GM12878 (cell line): ENCODE measurements around the gene FAM114A1. TPM values are rescaled to one million over a fixed set of nuclear protein-coding genes. Genes with fewer than 3 reads are reported as not detected.
A peak's percentile ranks its signal among the peaks of the same experiment; 100 is the strongest.

Source experiments
- BACH1 ChIP-seq: fragments of 450-650 bp; IDR thresholded peaks from 2 replicates; pipeline ENCODE4 v1.6.1; 2017; ENCODE audit warnings: mild to moderate bottlenecking, borderline replicate concordance
- HDAC6 ChIP-seq: fragments of 200-600 bp; sonication (generic); IDR thresholded peaks from one replicate; pipeline ENCODE4 v1.8.0; 2017; ENCODE audit warnings: antibody characterized with exemption; ENCODE audit not compliant: unreplicated experiment
- IKZF2 ChIP-seq, 2 experiments: fragments of 450-650 bp; IDR thresholded peaks; 2 replicates each; pipeline ENCODE4 v1.6.1; 2017; ENCODE audit warnings: mild to moderate bottlenecking in 2 of 2, moderate library complexity in 2 of 2
- IRF3 ChIP-seq: fragments of 450-650 bp; IDR thresholded peaks from 2 replicates; pipeline ENCODE4 v1.6.1; 2014; ENCODE audit warnings: mild to moderate bottlenecking
- IRF4 ChIP-seq: IDR thresholded peaks from 2 replicates; pipeline ENCODE4 v1.6.1; 2011; ENCODE audit warnings: low read depth, low read length
- KAT2A ChIP-seq: conservative IDR thresholded peaks from 2 replicates; pipeline ENCODE4 v1.6.1; 2011; ENCODE audit warnings: low read depth, low read length; ENCODE audit not compliant: control insufficient read depth
- KDM1A ChIP-seq: fragments of 200-600 bp; sonication (generic); IDR thresholded peaks from 2 replicates; pipeline ENCODE4 v1.6.1; 2016; ENCODE audit warnings: borderline replicate concordance
- LARP7 ChIP-seq: fragments of 450-650 bp; IDR thresholded peaks from 2 replicates; pipeline ENCODE4 v1.6.1; 2017; ENCODE audit warnings: mild to moderate bottlenecking
- MEF2A ChIP-seq: IDR thresholded peaks from 2 replicates; pipeline ENCODE4 v1.6.1; 2011; ENCODE audit warnings: low read depth, mild to moderate bottlenecking, low read length, moderate library complexity; ENCODE audit not compliant: insufficient read depth
- MEF2B ChIP-seq: fragments of 450-650 bp; IDR thresholded peaks from 2 replicates; pipeline ENCODE4 v1.6.1; 2018; ENCODE audit warnings: mild to moderate bottlenecking, moderate library complexity; ENCODE audit not compliant: partially characterized antibody, poor library complexity, severe bottlenecking
- NKRF ChIP-seq: fragments of 450-650 bp; conservative IDR thresholded peaks from 2 replicates; pipeline ENCODE4 v1.6.1; 2017; ENCODE audit warnings: mild to moderate bottlenecking, moderate library complexity
- NR2C1 ChIP-seq: fragments of 450-650 bp; IDR thresholded peaks from 2 replicates; pipeline ENCODE4 v1.6.1; 2017; ENCODE audit warnings: antibody characterized with exemption, mild to moderate bottlenecking, moderate library complexity
- PAX8 ChIP-seq: fragments of 450-650 bp; IDR thresholded peaks from 2 replicates; pipeline ENCODE4 v1.6.1; 2017; ENCODE audit warnings: mild to moderate bottlenecking, moderate library complexity
- POU2F2 ChIP-seq: IDR thresholded peaks from 3 replicates; pipeline ENCODE4 v1.6.1; 2011; ENCODE audit warnings: low read depth, mild to moderate bottlenecking, low read length, borderline replicate concordance
- RB1 ChIP-seq: fragments of 450-650 bp; formaldehyde crosslinking; IDR thresholded peaks from 2 replicates; pipeline ENCODE4 v1.6.1; 2017; ENCODE audit warnings: mild to moderate bottlenecking, borderline replicate concordance
- RBBP5 ChIP-seq: fragments of 200-600 bp; sonication (generic); conservative IDR thresholded peaks from 2 replicates; pipeline ENCODE4 v1.6.1; 2016
- RELA ChIP-seq: fragments of 450-650 bp; IDR thresholded peaks from 2 replicates; pipeline ENCODE4 v1.8.0; 2014; ENCODE audit warnings: borderline replicate concordance; ENCODE audit not compliant: partially characterized antibody
- RELB ChIP-seq: fragments of 450-650 bp; IDR thresholded peaks from 2 replicates; pipeline ENCODE4 v1.6.1; 2017; ENCODE audit warnings: low read depth, mild to moderate bottlenecking, moderate library complexity
- RUNX3 ChIP-seq: IDR thresholded peaks from 2 replicates; pipeline ENCODE4 v1.6.1; 2012; ENCODE audit warnings: low read length, inconsistent platforms
- STAT3 ChIP-seq: IDR thresholded peaks from 2 replicates; pipeline ENCODE4 v1.6.1; 2011; ENCODE audit warnings: low read depth, low read length, improper control_type of control experiment
- TAF1 ChIP-seq: IDR thresholded peaks from 2 replicates; pipeline ENCODE4 v1.6.1; 2011; ENCODE audit warnings: mild to moderate bottlenecking, low read depth, low read length, borderline replicate concordance
- ZNF384 ChIP-seq: IDR thresholded peaks from 2 replicates; pipeline ENCODE4 v1.6.1; 2012; ENCODE audit warnings: low read depth, mild to moderate bottlenecking, low read length, improper control_type of control experiment, borderline replicate concordance
- ZNF592 ChIP-seq: fragments of 450-650 bp; IDR thresholded peaks from 2 replicates; pipeline ENCODE4 v1.6.1; 2017; ENCODE audit warnings: mild to moderate bottlenecking, moderate library complexity
- polyA plus RNA-seq, 11 experiments: library from polyadenylated mRNA; depleted of rRNA in 4 of 11; unstranded in 6 of 11; stranded (reverse) in 5 of 11; fragments of >200 nt; fragmentation: Nextera tagmentation in 4 of 11; fragmentation: Illumina TruSeq in 1 of 11; extraction: Ambion mirVana in 4 of 11; extraction: Trizol in 1 of 11; gene quantifications; 1 replicate in 1 of 11; 2 replicates in 10 of 11; pipeline versions ENCODE4 v1.2.1 to v1.2.3, GENCODE V29; 2011 to 2016; ENCODE audit warnings: inconsistent platforms in 2 of 11, missing spikeins in 2 of 11, low read depth in 1 of 11
- total RNA-seq, 4 experiments: library from RNA; depleted of rRNA in 3 of 4; stranded (reverse); fragments of >200 nt in 3 of 4; fragmentation: Illumina TruSeq in 1 of 4; extraction: Trizol in 1 of 4; gene quantifications; 2 replicates each; pipeline versions ENCODE4 v1.2.1 to v1.2.3, GENCODE V29; 2013 to 2021

FAM114A1 gene
- total and polyA plus RNA-seq, 10 of the 15 experiments (the other 5 are each of a cell fraction or from before 2014, with no cell fraction given): 1.3 to 6.2 (median 3.9) TPM

GRCh38 chr4:38939165-38939564, 71.6 kb downstream of the FAM114A1 start (continued):
- TF ChIP-seq RELA (no peak), ZNF592 (no peak), STAT3 (no peak), MEF2A (peak; percentile 93), POU2F2 (peak; percentile 81; the same call in 1 of the 3 replicates), IKZF2 (IDR thresholded peaks at IDR 0.05) (peak; percentile 47 to 61; a peak in 2 of 4 replicates), NKRF (no peak), RELB (peak; percentile 60; the same call in 1 of the 2 replicates), MEF2B (peak; percentile 86), TAF1 (no peak), ZNF384 (no peak), RBBP5 (no peak), RB1 (no peak), PAX8 (no peak), NR2C1 (no peak), KDM1A (no peak), IRF4 (peak; percentile 74), HDAC6 (no peak), KAT2A (no peak), IRF3 (no peak), BACH1 (no peak), LARP7 (no peak), RUNX3 (peak; percentile 97)
